Dedifferentiated amniotic fluid mesenchymal stem cell (primary cell): ENCODE results near the gene IL6ST.

Source experiments
- DNase-seq: peaks from one replicate; pipeline ENCODE4 v3.0.0-alpha.2; 2016; ENCODE audit errors: extremely low spot score

Gene IL6ST

GRCh38 chr5:55920784-55921183, 74.0 kb downstream of the IL6ST start:
- no peak for DNase-seq

GRCh38 chr5:55919625-55920024, 75.1 kb downstream of the IL6ST start:
- no peak for DNase-seq

GRCh38 chr5:55918087-55919035, 76.4 kb downstream of the IL6ST start:
- DNase-seq = no peak

GRCh38 chr5:55917402-55918086, 77.2 kb downstream of the IL6ST start:
- DNase-seq = no peak

GRCh38 chr5:55916986-55917385, 77.8 kb downstream of the IL6ST start:
- no peak for DNase-seq

GRCh38 chr5:55915783-55916182, 79.0 kb downstream of the IL6ST start:
- no peak for DNase-seq

- no peak for DNase-seq
These were observed 79.8 kb downstream of the IL6ST start for GRCh38 chr5:55914971-55915370.

- no peak for DNase-seq
These were observed 81.0 kb downstream of the IL6ST start for GRCh38 chr5:55913466-55914413.

- peak; percentile 81 for DNase-seq
These were observed 82.7 kb downstream of the IL6ST start for GRCh38 chr5:55911784-55912653.

GRCh38 chr5:55908804-55909203, 86.0 kb downstream of the IL6ST start:
- peak; percentile 40 for DNase-seq

- no peak for DNase-seq
These were observed 86.8 kb downstream of the IL6ST start for GRCh38 chr5:55907927-55908326.

- DNase-seq = no peak
These were observed 89.5 kb downstream of the IL6ST start for GRCh38 chr5:55905251-55905650.

GRCh38 chr5:55904152-55904551, 90.6 kb downstream of the IL6ST start:
- peak; percentile 39 for DNase-seq

- no peak for DNase-seq
These were observed 91.6 kb downstream of the IL6ST start for GRCh38 chr5:55903121-55903701.

- no peak for DNase-seq
These were observed 92.1 kb downstream of the IL6ST start for GRCh38 chr5:55902696-55903095.

- DNase-seq = no peak
These were observed 94.0 kb downstream of the IL6ST start for GRCh38 chr5:55900776-55901175.

GRCh38 chr5:55900068-55900467, 94.7 kb downstream of the IL6ST start:
- no peak for DNase-seq

GRCh38 chr5:55899344-55899743, 95.4 kb downstream of the IL6ST start:
- no peak for DNase-seq

GRCh38 chr5:55897905-55898304, 96.9 kb downstream of the IL6ST start:
- DNase-seq = peak; percentile 96

- no peak for DNase-seq
These were observed 97.4 kb downstream of the IL6ST start for GRCh38 chr5:55897206-55897894.
